WI38 (cell line): ENCODE results near the gene ZNF264.
A peak's percentile ranks its signal among the peaks of the same experiment; 100 is the strongest.

Source experiments
- H3K4me3 ChIP-seq: 2 replicates; pipeline ENCODE4 v1.5.1; 2011; ENCODE audit warnings: low read depth, mild to moderate bottlenecking, control low read depth, low read length
- CTCF ChIP-seq: IDR thresholded peaks from 2 replicates; pipeline ENCODE4 v1.5.1; 2012; ENCODE audit warnings: low read depth, mild to moderate bottlenecking, control low read depth, low read length

ZNF264 gene

DNA sequence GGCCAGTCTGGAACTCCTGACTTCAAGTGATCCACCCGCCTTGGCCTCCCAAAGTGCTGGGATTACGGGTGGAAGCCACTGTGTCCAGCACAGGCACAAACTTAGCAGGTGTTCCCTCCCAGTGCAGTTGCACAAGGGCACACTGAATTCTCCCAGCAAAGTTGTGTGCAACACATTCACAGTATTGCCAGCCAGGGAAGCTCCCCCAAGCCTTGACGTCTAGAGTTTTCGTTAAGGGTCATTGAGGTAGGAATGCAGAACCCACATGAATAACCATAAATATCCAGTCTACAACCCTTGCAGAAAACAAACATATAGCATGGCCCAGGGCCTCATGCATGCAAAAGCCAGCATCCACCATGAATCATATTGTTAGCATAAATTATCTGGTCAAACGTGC is 36.2 kb downstream of the ZNF264 start:
- no peak for TF ChIP-seq CTCF
- H3K4me3 ChIP-seq, result no peak overlapping the region

DNA sequence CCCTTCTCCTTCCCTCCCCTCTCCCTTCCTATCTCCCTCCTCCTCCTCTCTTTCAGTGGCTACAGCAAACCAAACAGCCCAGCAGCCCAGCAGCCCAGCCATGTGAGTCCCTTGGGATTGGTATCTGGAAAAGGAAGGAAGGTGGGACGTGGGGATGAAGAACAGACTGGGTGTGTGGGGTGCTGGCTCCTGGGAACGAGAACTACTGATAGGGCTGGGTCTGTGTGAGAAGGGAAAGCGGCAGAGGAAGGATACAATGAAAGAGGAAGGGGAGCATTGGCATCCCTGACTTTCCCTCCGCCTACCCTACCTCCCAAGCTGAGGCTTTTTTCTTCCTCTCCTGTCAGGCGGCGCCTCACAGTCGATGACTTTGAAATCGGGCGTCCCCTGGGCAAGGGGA is 40.4 kb downstream of the ZNF264 start:
- H3K4me3 ChIP-seq, result no peak overlapping the region
- TF ChIP-seq CTCF, result no peak

DNA sequence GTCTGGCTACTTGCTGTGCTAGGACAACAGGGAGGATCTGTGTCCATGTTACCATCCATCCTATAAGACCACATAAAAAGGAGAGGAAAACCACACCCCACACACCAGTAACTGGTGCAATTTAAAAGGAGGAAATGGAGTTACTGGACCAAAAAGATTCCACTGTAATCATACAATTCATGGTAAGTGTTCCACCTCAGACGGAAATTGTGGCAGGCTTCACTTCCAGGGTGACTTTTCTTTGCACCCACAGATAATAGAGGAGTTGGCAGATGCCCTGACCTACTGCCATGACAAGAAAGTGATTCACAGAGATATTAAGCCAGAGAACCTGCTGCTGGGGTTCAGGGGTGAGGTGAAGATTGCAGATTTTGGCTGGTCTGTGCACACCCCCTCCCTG is 41.9 kb downstream of the ZNF264 start:
- no peak overlapping the region for H3K4me3 ChIP-seq
- no peak for TF ChIP-seq CTCF

DNA sequence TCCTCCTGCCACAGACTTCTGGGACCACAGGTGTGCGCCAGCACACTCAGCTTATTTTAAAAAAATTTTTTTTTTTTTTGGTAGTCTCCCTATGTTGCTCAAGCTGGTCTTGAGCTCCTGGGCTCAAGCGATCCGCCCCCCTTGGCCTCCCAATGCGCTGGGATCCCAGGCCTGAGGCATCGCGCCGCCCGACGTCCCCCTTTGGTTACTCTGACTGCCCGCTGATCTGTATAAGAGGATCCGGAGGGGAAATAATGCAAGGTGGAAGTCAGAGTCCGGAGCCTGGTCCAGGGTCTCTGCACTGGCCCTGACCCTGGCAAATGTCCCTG is 48.6 kb downstream of the ZNF264 start:
- no peak for TF ChIP-seq CTCF
- H3K4me3 ChIP-seq, result peak overlapping the region; percentile 98

- H3K4me3 ChIP-seq, result peak within 1 kb of the TSS; percentile 98
- no peak for TF ChIP-seq CTCF
Observed at GRCh38 chr19:57240311-57241090, 49.2 kb downstream of the ZNF264 start, which contains the start of gene ZNF805. TSS of gene ZNF805 (plus strand) at chr19:57240632. CDS start at chr19:57240892, 260 bp downstream.

DNA sequence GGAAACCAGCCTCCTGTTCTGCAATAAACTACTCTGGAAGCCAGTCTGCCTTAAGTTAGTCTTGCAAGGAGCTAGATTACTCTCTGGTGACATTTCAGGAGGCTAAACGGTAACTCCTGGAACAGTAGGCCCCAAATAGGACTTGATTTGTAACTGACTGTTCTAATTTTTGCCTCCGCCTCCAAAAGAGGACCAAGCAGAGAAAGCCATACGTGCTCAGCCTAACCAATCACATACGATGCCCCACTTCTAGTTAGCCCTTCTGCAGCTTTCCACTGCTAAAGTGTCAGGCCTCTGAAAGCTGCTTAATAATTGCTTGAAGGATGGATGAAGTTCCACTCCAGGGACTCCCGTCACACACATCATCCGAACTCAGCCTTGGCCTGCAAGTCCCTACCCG is 49.9 kb downstream of the ZNF264 start:
- peak overlapping the region; percentile 98 for H3K4me3 ChIP-seq
- TF ChIP-seq CTCF, result no peak

DNA sequence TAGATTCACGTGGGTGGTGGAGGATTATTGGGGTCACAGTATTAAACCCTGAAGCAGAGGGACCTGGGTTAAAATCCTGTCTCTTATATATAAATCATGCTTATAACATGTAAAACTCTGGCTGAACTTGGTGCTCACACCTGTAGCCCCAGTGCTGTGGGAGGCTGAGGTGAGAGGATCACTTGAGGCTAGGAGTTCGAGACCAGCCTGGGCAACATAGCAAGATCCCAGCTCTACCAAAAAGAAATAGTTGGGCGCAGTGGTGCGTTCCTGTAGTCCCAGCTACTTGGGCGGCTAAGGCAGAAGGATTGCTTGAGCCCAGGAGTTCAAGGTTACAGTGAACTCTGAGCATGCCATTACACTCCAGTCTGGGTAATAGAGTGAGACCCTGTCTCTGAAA is 51.5 kb downstream of the ZNF264 start:
- TF ChIP-seq CTCF, result no peak

More for the DNA sequence above, 51.5 kb downstream of the ZNF264 start:
- no peak overlapping the region for H3K4me3 ChIP-seq
